ENCODE measurements around the gene DDX27.
A peak's percentile ranks its signal among the peaks of the same experiment; 100 is the strongest.
"Not testable (repeated sequence)": the region's sequence is repeated elsewhere in the genome, so short reads cannot be mapped to it uniquely, and the experiment has no call there.

The DDX27 gene

GRCh38 chr20:49219091-49219923, at the start of gene DDX27:
Gene DDX27 (plus strand): TSS chr20:49219416. CDS start chr20:49219449, 33 bp downstream.
- peak; percentile 94 for DNase-seq

- no peak for DNase-seq
Measured at GRCh38 chr20:49169547-49169946, 49.7 kb upstream of the DDX27 start.

GRCh38 chr20:49170714-49171113, 48.5 kb upstream of the DDX27 start:
- no peak for DNase-seq

GRCh38 chr20:49171909-49172308, 47.3 kb upstream of the DDX27 start:
- DNase-seq = no peak

- no peak for DNase-seq
Measured at GRCh38 chr20:49172413-49172812, 46.8 kb upstream of the DDX27 start.

- no peak for DNase-seq
Measured at GRCh38 chr20:49174183-49174582, 45.0 kb upstream of the DDX27 start.

- DNase-seq = no peak
Measured at GRCh38 chr20:49179368-49180277, 39.6 kb upstream of the DDX27 start.

- DNase-seq = no peak
Measured at GRCh38 chr20:49181265-49181877, 37.8 kb upstream of the DDX27 start.

GRCh38 chr20:49183444-49183843, 35.8 kb upstream of the DDX27 start:
- no peak for DNase-seq

GRCh38 chr20:49184084-49184501, 35.1 kb upstream of the DDX27 start:
- not testable (repeated sequence) for DNase-seq

GRCh38 chr20:49184691-49185070, 34.5 kb upstream of the DDX27 start:
- DNase-seq = no peak

GRCh38 chr20:49185071-49185761, 34.0 kb upstream of the DDX27 start:
- DNase-seq = no peak

GRCh38 chr20:49186535-49187329, 32.5 kb upstream of the DDX27 start:
- no peak for DNase-seq

- no peak for DNase-seq
Measured at GRCh38 chr20:49187330-49187850, 31.8 kb upstream of the DDX27 start.

GRCh38 chr20:49187851-49188641, 31.2 kb upstream of the DDX27 start, which contains the start of gene STAU1:
Gene STAU1 (minus strand): TSS chr20:49188334. CDS start chr20:49166201, 22,133 bp downstream.
- peak; percentile 69 for DNase-seq

- DNase-seq = not testable (repeated sequence)
Measured at GRCh38 chr20:49192944-49193518, 26.2 kb upstream of the DDX27 start.

GRCh38 chr20:49199729-49200293, 19.4 kb upstream of the DDX27 start:
- no peak for DNase-seq

GRCh38 chr20:49203011-49203410, 16.2 kb upstream of the DDX27 start:
- no peak for DNase-seq

GRCh38 chr20:49203746-49204145, 15.5 kb upstream of the DDX27 start:
- DNase-seq = no peak

GRCh38 chr20:49207076-49207475, 12.1 kb upstream of the DDX27 start:
- no peak for DNase-seq

All from NCI-H2081 treated with DMSO at 0.1 percent for 48 hours (cell line).